H1 (cell line): ENCODE data around the gene MAP6D1. TPM values are rescaled to one million over a fixed set of nuclear protein-coding genes. Genes with fewer than 3 reads are reported as not detected.
"Not testable (repeated sequence)": the region's sequence is repeated elsewhere in the genome, so short reads cannot be mapped to it uniquely, and the experiment has no call there.

Experiments used
- CTCF ChIA-PET: fragments of 300-600 bp; sonication (Branson Sonifier 250); formaldehyde crosslinking; loops from one replicate; lab custom pipeline; 2021; ENCODE audit not compliant: partially characterized antibody; lab: Charles Lee
- POLR2A ChIA-PET: fragments of 300-600 bp; sonication (Branson Sonifier 250); formaldehyde crosslinking; loops from one replicate; lab custom pipeline; 2021; ENCODE audit warnings: inconsistent platforms; ENCODE audit not compliant: partially characterized antibody; lab: Charles Lee
- DNase-seq, 2 experiments: peaks; one replicate each; pipeline versions ENCODE4 v3.0.0 to v3.0.0-alpha.2; 2010 to 2022; ENCODE audit warnings: low spot score in 2 of 2, low read depth in 1 of 2, mixed read lengths in 1 of 2
- FAIRE-seq: peaks from 2 replicates; lab custom pipeline; 2011; peaks lifted over from hg19 to GRCh38; lab: Jason Lieb, UNC
- H2AFZ ChIP-seq: 2 replicates; pipeline ENCODE4 v1.8.1; 2012; ENCODE audit warnings: low read length, inconsistent platforms
- H2AK5ac ChIP-seq: 2 replicates; pipeline ENCODE4 v1.6.1; 2013; ENCODE audit warnings: low read depth, low read length
- H2BK120ac ChIP-seq: replicated peaks from 2 replicates; pipeline ENCODE3; 2013; ENCODE audit warnings: low read depth, low read length, inconsistent platforms
- H2BK12ac ChIP-seq: 2 replicates; pipeline ENCODE4 v1.6.1; 2013; ENCODE audit warnings: low read depth, low read length
- H2BK15ac ChIP-seq: 2 replicates; pipeline ENCODE4 v1.6.1; 2013; ENCODE audit warnings: low read length
- H2BK20ac ChIP-seq: 2 replicates; pipeline ENCODE4 v1.6.1; 2013; ENCODE audit warnings: low read length
- H2BK5ac ChIP-seq: 2 replicates; pipeline ENCODE4 v1.6.1; 2013; ENCODE audit warnings: low read depth, low read length
- H3K14ac ChIP-seq: 2 replicates; pipeline ENCODE4 v1.6.1; 2013; ENCODE audit warnings: inconsistent platforms; ENCODE audit not compliant: insufficient read length
- H3K18ac ChIP-seq: 2 replicates; pipeline ENCODE4 v1.6.1; 2013; ENCODE audit warnings: low read length; ENCODE audit errors: extremely low read depth
- H3K23ac ChIP-seq: 2 replicates; pipeline ENCODE4 v1.6.1; 2013; ENCODE audit warnings: inconsistent platforms; ENCODE audit not compliant: insufficient read length
- H3K23me2 ChIP-seq: 2 replicates; pipeline ENCODE4 v1.6.1; 2013; ENCODE audit warnings: low read depth, low read length
- H3K27ac ChIP-seq: 2 replicates; pipeline ENCODE4 v1.6.1; 2011; ENCODE audit warnings: low read depth, low read length, inconsistent platforms
- H3K27me3 ChIP-seq, 4 experiments: replicated peaks in 1 of 4; 1 replicate in 1 of 4; 2 replicates in 3 of 4; pipeline versions ENCODE4 v1.6.1 to v1.8.1; 2011 to 2013; ENCODE audit warnings: low read length in 3 of 4, mild to moderate bottlenecking in 3 of 4, inconsistent platforms in 2 of 4, mixed read lengths in 2 of 4, moderate library complexity in 1 of 4; ENCODE audit not compliant: control insufficient read depth in 3 of 4, insufficient read depth in 3 of 4; ENCODE audit errors: extremely low read depth in 1 of 4
- H3K36me3 ChIP-seq, 4 experiments: 2 replicates each; pipeline versions ENCODE4 v1.6.1 to v1.8.1; 2011 to 2013; ENCODE audit warnings: mild to moderate bottlenecking in 4 of 4, low read length in 3 of 4, moderate library complexity in 2 of 4, control low read depth in 1 of 4, inconsistent platforms in 1 of 4; ENCODE audit not compliant: insufficient read depth in 4 of 4, control insufficient read depth in 2 of 4
- H3K4ac ChIP-seq: replicated peaks from 2 replicates; pipeline ENCODE3; 2013; ENCODE audit warnings: low read length, low read depth, mixed read lengths, inconsistent platforms; ENCODE audit not compliant: insufficient read length
- H3K4me1 ChIP-seq, 4 experiments: replicated peaks in 1 of 4; 1 replicate in 1 of 4; 2 replicates in 3 of 4; pipeline versions ENCODE4 v1.6.1 to v1.8.1; 2011 to 2013; ENCODE audit warnings: low read length in 3 of 4, inconsistent platforms in 2 of 4, mixed read lengths in 1 of 4; ENCODE audit not compliant: insufficient read depth in 4 of 4, control insufficient read depth in 3 of 4
- H3K4me2 ChIP-seq, 2 experiments: 2 replicates each; pipeline versions ENCODE4 v1.6.1 to v1.8.1; 2011 to 2013; ENCODE audit warnings: low read depth in 2 of 2, low read length in 2 of 2, control low read depth in 1 of 2, inconsistent platforms in 1 of 2, mild to moderate bottlenecking in 1 of 2; ENCODE audit not compliant: insufficient read depth in 1 of 2
- H3K4me3 ChIP-seq, 4 experiments: fragments of 200-600, 300-600 bp in 1 of 4; sonication (generic), shearing (Covaris generic), sonication (Bioruptor Twin) in 1 of 4; 2 replicates each; pipeline versions ENCODE4 v1.5.1 to v1.8.1; 2011 to 2016; ENCODE audit warnings: low read length in 4 of 4, low read depth in 3 of 4, control low read depth in 2 of 4, inconsistent platforms in 2 of 4, mild to moderate bottlenecking in 2 of 4, mixed read lengths in 1 of 4, moderate library complexity in 1 of 4; ENCODE audit not compliant: insufficient read depth in 2 of 4; ENCODE audit errors: extremely low read depth in 1 of 4
- H3K56ac ChIP-seq: replicated peaks from 2 replicates; pipeline ENCODE3; 2013; ENCODE audit warnings: low read depth, mild to moderate bottlenecking, mixed read lengths, low read length, inconsistent platforms; ENCODE audit not compliant: insufficient read length
- H3K79me1 ChIP-seq: 2 replicates; pipeline ENCODE4 v1.6.1; 2013; ENCODE audit warnings: low read depth, low read length, control low read depth
- H3K79me2 ChIP-seq, 2 experiments: 2 replicates each; pipeline versions ENCODE4 v1.6.1 to v1.8.1; 2012 to 2013; ENCODE audit warnings: low read length in 2 of 2, mild to moderate bottlenecking in 2 of 2, inconsistent platforms in 1 of 2; ENCODE audit not compliant: insufficient read depth in 2 of 2, control insufficient read depth in 1 of 2
- H3K9ac ChIP-seq, 4 experiments: replicated peaks in 1 of 4; 1 replicate in 1 of 4; 2 replicates in 3 of 4; pipeline versions ENCODE4 v1.6.1 to v1.8.1; 2011 to 2013; ENCODE audit warnings: low read depth in 3 of 4, low read length in 3 of 4, control low read depth in 2 of 4, mild to moderate bottlenecking in 2 of 4, moderate library complexity in 2 of 4, inconsistent platforms in 1 of 4; ENCODE audit errors: extremely low read depth in 1 of 4
- H3K9me3 ChIP-seq, 2 experiments: 2 replicates each; pipeline versions ENCODE4 v1.6.1 to v1.8.1; 2012 to 2013; ENCODE audit warnings: mild to moderate bottlenecking in 2 of 2, moderate library complexity in 2 of 2, control low read depth in 1 of 2, inconsistent platforms in 1 of 2, low read depth in 1 of 2, low read length in 1 of 2, mixed read lengths in 1 of 2; ENCODE audit not compliant: insufficient read depth in 2 of 2
- H4K20me1 ChIP-seq, 2 experiments: replicated peaks in 1 of 2; 2 replicates each; pipeline versions ENCODE3 to v1.8.1; 2011 to 2013; ENCODE audit warnings: inconsistent platforms in 2 of 2, low read length in 2 of 2, mild to moderate bottlenecking in 1 of 2; ENCODE audit not compliant: insufficient read depth in 2 of 2, control insufficient read depth in 1 of 2
- H4K5ac ChIP-seq: 2 replicates; pipeline ENCODE4 v1.6.1; 2013; ENCODE audit warnings: low read length, low read depth, mixed read lengths, inconsistent platforms; ENCODE audit not compliant: insufficient read length
- H4K8ac ChIP-seq: 2 replicates; pipeline ENCODE4 v1.8.0; 2013; ENCODE audit warnings: mild to moderate bottlenecking, moderate library complexity, low read length, inconsistent platforms; ENCODE audit not compliant: insufficient read depth; ENCODE audit errors: extremely low read depth
- H4K91ac ChIP-seq: replicated peaks from 2 replicates; pipeline ENCODE3; 2013; ENCODE audit warnings: low read length, mixed read lengths, inconsistent platforms; ENCODE audit not compliant: insufficient read length
- CREB1 ChIP-seq: IDR thresholded peaks from 2 replicates; pipeline ENCODE4 v1.6.1; 2012; ENCODE audit warnings: inconsistent platforms
- FOSL1 ChIP-seq: IDR thresholded peaks from 2 replicates; pipeline ENCODE4 v1.6.1; 2011; ENCODE audit warnings: mild to moderate bottlenecking, low read depth, low read length, moderate library complexity; ENCODE audit not compliant: insufficient read depth
- HDAC6 ChIP-seq: IDR thresholded peaks from one replicate; pipeline ENCODE4 v1.7.1; 2012; ENCODE audit warnings: low read depth, mild to moderate bottlenecking, inconsistent platforms, low read length, moderate library complexity
- JUND ChIP-seq: IDR thresholded peaks from 2 replicates; pipeline ENCODE4 v1.6.1; 2011; ENCODE audit warnings: mild to moderate bottlenecking, improper control_type of control experiment, low read length
- KDM5A ChIP-seq: fragments of 200-600 bp; IDR thresholded peaks from 2 replicates; pipeline ENCODE4 v1.7.1; 2012; ENCODE audit warnings: mild to moderate bottlenecking, low read length, inconsistent platforms, mixed read lengths
- POU5F1 ChIP-seq: IDR thresholded peaks from 2 replicates; pipeline ENCODE4 v1.6.1; 2011; ENCODE audit warnings: low read depth, mild to moderate bottlenecking, low read length, moderate library complexity
- RAD21 ChIP-seq, 2 experiments: IDR thresholded peaks in 1 of 2; conservative IDR thresholded peaks in 1 of 2; 2 replicates each; pipeline ENCODE4 v1.6.1; 2011; ENCODE audit warnings: low read depth in 2 of 2, low read length in 2 of 2, improper control_type of control experiment in 1 of 2, inconsistent platforms in 1 of 2, mild to moderate bottlenecking in 1 of 2, moderate library complexity in 1 of 2
- RBBP5 ChIP-seq: IDR thresholded peaks from 2 replicates; pipeline ENCODE4 v1.7.1; 2012; ENCODE audit warnings: low read depth, mild to moderate bottlenecking, inconsistent platforms, low read length, moderate library complexity, borderline replicate concordance
- WGBS, 2 experiments: shearing (Covaris generic) in 1 of 2; methylation state at CpG; one replicate each; pipeline versions ENCODE4 v1.1.6 to v1.1.7; 2013 to 2015; ENCODE audit warnings: low lambda C conversion rate in 2 of 2, mixed read lengths in 2 of 2, inconsistent platforms in 1 of 2, low coverage in 1 of 2, missing lambda C conversion rate in 1 of 2; ENCODE audit not compliant: insufficient replicate concordance in 2 of 2, insufficient coverage in 1 of 2, insufficient read length in 1 of 2; ENCODE audit errors: extremely low coverage in 1 of 2, missing lambda C conversion rate in 1 of 2; 5-methylcytosine and 5-hydroxymethylcytosine counted together
- polyA plus RNA-seq, 7 experiments: library from polyadenylated mRNA; depleted of rRNA in 3 of 7; stranded (reverse) in 5 of 7; unstranded in 2 of 7; fragments of >200 nt in 5 of 7; fragments of 200-250 nt in 2 of 7; gene quantifications; 1 replicate in 5 of 7; 2 replicates in 1 of 7; 4 replicates in 1 of 7; pipeline versions ENCODE4 v1.2.1 to v1.2.3, GENCODE V29; 2011 to 2013; ENCODE audit warnings: missing spikeins in 2 of 7, mixed read lengths in 2 of 7
- total RNA-seq: library from RNA; stranded (reverse); fragmentation: NEBNext Ultra II Directional; extraction: Animal tissue kit (Norgen Biotek cat#: 25700); gene quantifications from 2 replicates; pipeline ENCODE4 v1.2.1, GENCODE V29; 2021
- TF ChIP-seq, protein P1 (sequence below): IDR thresholded peaks from 2 replicates; pipeline ENCODE4 v1.6.1; 2011; ENCODE audit warnings: low read length, improper control_type of control experiment

MAP6D1 gene
- total and polyA plus RNA-seq, 2 of the 8 experiments (the other 6 are each of a cell fraction or from before 2014, with no cell fraction given) = 4.8 to 5.2 TPM

DNA sequence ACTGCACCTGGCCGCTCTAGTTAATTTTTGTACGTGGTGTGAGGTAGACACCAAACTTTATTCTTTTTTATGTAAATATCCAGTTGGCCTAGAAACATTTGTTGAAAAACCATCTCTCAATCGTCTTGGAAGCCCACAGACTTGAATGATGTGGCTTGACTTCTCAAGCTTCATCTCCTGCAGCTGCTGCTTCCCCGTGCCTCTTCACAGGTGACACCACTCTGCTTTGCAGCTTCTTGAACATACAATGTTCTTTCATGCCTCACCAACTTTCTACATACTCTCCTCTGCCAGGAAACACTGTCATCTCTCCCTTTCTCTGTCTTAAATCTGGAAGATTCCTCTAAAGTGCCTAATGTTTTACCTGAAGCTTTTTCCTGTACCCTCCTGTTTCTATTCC, 35.6 kb downstream of the MAP6D1 start (continued):
- no peak for TF ChIP-seq RAD21 (IDR thresholded peaks at IDR 0.05 in 1 of 2, conservative IDR thresholded peaks at IDR 0.05 in 1 of 2; ENCODE audit: low read depth in 2 of 2, low read length in 2 of 2)
- TF ChIP-seq RBBP5 = no peak
- no peak for TF ChIP-seq HDAC6
- no peak for TF ChIP-seq KDM5A
- no peak for TF ChIP-seq FOSL1
- TF ChIP-seq, protein P1, sequence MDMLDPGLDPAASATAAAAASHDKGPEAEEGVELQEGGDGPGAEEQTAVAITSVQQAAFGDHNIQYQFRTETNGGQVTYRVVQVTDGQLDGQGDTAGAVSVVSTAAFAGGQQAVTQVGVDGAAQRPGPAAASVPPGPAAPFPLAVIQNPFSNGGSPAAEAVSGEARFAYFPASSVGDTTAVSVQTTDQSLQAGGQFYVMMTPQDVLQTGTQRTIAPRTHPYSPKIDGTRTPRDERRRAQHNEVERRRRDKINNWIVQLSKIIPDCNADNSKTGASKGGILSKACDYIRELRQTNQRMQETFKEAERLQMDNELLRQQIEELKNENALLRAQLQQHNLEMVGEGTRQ = no peak
- TF ChIP-seq POU5F1 = no peak
- TF ChIP-seq CREB1 = no peak
- TF ChIP-seq JUND = no peak
- TF ChIP-seq, all 59 proteins: peak for 0

DNA sequence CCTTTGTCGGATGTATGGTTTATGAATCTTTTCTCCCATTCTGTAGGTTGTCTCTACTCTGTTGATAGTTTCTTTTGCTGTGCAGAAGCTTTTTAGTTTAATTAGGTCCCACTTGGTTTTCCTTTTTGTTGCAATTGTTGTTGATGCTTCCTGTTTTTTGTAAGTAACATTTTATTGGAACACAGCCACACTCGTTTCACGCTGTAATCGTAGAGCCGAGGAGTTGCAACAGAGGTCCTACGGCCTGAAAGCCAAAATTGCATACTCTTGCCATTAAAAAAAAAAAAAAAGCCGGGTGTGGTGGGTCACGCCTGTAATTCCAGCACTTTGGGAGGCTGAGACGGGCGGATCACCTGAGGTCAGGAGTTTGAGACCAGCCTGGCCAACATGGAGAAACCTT, 40.9 kb downstream of the MAP6D1 start:
- H2BK20ac ChIP-seq, H4K8ac ChIP-seq, H2BK120ac ChIP-seq, H3K4me3 ChIP-seq, H3K9me3 ChIP-seq, POLR2A ChIA-PET, H3K14ac ChIP-seq, H3K79me1 ChIP-seq, H3K27ac ChIP-seq, H4K5ac ChIP-seq, CTCF ChIA-PET, H3K4me2 ChIP-seq, H3K4ac ChIP-seq, H2BK15ac ChIP-seq, H2AFZ ChIP-seq, DNase-seq, H3K79me2 ChIP-seq, H3K56ac ChIP-seq, H4K20me1 ChIP-seq, FAIRE-seq, H3K23ac ChIP-seq, H2AK5ac ChIP-seq, H2BK12ac ChIP-seq, H2BK5ac ChIP-seq, H3K23me2 ChIP-seq, H3K4me1 ChIP-seq, H3K9ac ChIP-seq, H3K18ac ChIP-seq, H4K91ac ChIP-seq, H3K27me3 ChIP-seq: not testable (repeated sequence)
- WGBS, 2 experiments = 92% methylated on average over 7 of the region's 10 CpGs; no CpG with 5 or more reads in 1 of the 2 experiments
- peaks cover 17 to 71% (median 53%) of the 10 kb centered on the region in 4 experiments for H3K36me3 ChIP-seq
